ENCODE results near the gene TBC1D13. TPM values are rescaled to one million over a fixed set of nuclear protein-coding genes. Genes with fewer than 3 reads are reported as not detected.
"Not testable (repeated sequence)": the region's sequence is repeated elsewhere in the genome, so short reads cannot be mapped to it uniquely, and the experiment has no call there.

Gene TBC1D13
- total RNA-seq, 2 donors from 2014 or later: 15.6 to 22.7 TPM

GRCh38 chr9:128851779-128852600 lies 64.9 kb downstream of the TBC1D13 start:
- ATAC-seq, H3K27ac Mint-ChIP-seq: not testable (repeated sequence)
- Mint-ChIP-seq H3K9me3 (peaks cover 8 to 13% of the 10 kb centered on the region in 2 donors), H3K36me3 (peaks cover 16% of the 10 kb centered on the region in 2 donors)
- DNase-seq (ENCODE audit: low spot score in 2 of 2): peak in 1 of 2 donors; percentile 13

- Mint-ChIP-seq H3K36me3 (peaks cover 15 to 16% of the 10 kb centered on the region in 2 donors), H3K9me3 (peaks cover 8 to 13% of the 10 kb centered on the region in 2 donors)
- H3K27ac Mint-ChIP-seq; DNase-seq (ENCODE audit: low spot score in 2 of 2); ATAC-seq: not testable (repeated sequence)
These were observed 65.6 kb downstream of the TBC1D13 start for GRCh38 chr9:128852646-128853045.

- H3K27ac Mint-ChIP-seq; ATAC-seq; DNase-seq (ENCODE audit: low spot score in 2 of 2): not testable (repeated sequence)
- peaks cover 9 to 16% of the 10 kb centered on the region in 2 donors for H3K36me3 Mint-ChIP-seq
- peaks cover 8 to 13% of the 10 kb centered on the region in 2 donors for H3K9me3 Mint-ChIP-seq
These were observed 67.4 kb downstream of the TBC1D13 start for GRCh38 chr9:128854454-128854853.

GRCh38 chr9:128858476-128858875 lies 71.4 kb downstream of the TBC1D13 start:
- H3K36me3 Mint-ChIP-seq; DNase-seq (ENCODE audit: low spot score in 2 of 2); H3K9me3 Mint-ChIP-seq; ATAC-seq; H3K27ac Mint-ChIP-seq: not testable (repeated sequence)

Other genes with a start within 250 kb of the TBC1D13 start
- 100 to 1,000 TPM; 242 to 278 TPM for gene SPTAN1, start 234.7 kb upstream of the TBC1D13 start, total RNA-seq
- 10 to 100 TPM; 22.2 to 27.3 TPM for gene DYNC2I2, start 130.4 kb upstream of the TBC1D13 start, total RNA-seq
- 100 to 1,000 TPM; 499 to 548 TPM for gene SET, start 98.0 kb upstream of the TBC1D13 start, total RNA-seq
- 10 to 100 TPM; 10.7 to 14.0 TPM for gene PKN3, start 84.8 kb upstream of the TBC1D13 start, total RNA-seq
- gene ZDHHC12, start 63.1 kb upstream of the TBC1D13 start, total RNA-seq: 10 to 100 TPM; 56.2 to 59.9 TPM
- gene ZER1, start 15.3 kb upstream of the TBC1D13 start, total RNA-seq: 10 to 100 TPM; 17.3 to 24.9 TPM
- gene ENDOG, start 31.2 kb downstream of the TBC1D13 start, total RNA-seq: 10 to 100 TPM in 1 of 2 donors, 1 to 10 TPM in 1; 8.2 to 16.0 TPM
- 10 to 100 TPM; 63.8 to 64.9 TPM for gene SPOUT1, start 42.5 kb downstream of the TBC1D13 start, total RNA-seq
- 10 to 100 TPM; 19.9 to 49.0 TPM for gene KYAT1, start 94.7 kb downstream of the TBC1D13 start, total RNA-seq
- 10 to 100 TPM; 16.3 to 20.9 TPM for gene LRRC8A, start 94.9 kb downstream of the TBC1D13 start, total RNA-seq
- under 1 TPM; 0.54 to 0.64 TPM for gene PHYHD1, start 133.7 kb downstream of the TBC1D13 start, total RNA-seq
- gene DOLK, start 160.3 kb downstream of the TBC1D13 start, total RNA-seq: 1 to 10 TPM; 5.1 to 5.6 TPM
- 100 to 1,000 TPM; 110 to 123 TPM for gene NUP188, start 160.4 kb downstream of the TBC1D13 start, total RNA-seq
- 10 to 100 TPM; 44.1 to 59.9 TPM for gene SH3GLB2, start 241.1 kb downstream of the TBC1D13 start, total RNA-seq
- 10 to 100 TPM; 30.4 to 79.3 TPM for gene MIGA2, start 249.4 kb downstream of the TBC1D13 start, total RNA-seq

Measured in activated naive CD4-positive, alpha-beta T cell treated with anti-CD3 and anti-CD28 coated beads, Interleukin-2, amount 50 U/mL, for 72 hours (primary cell).